Measurements from ENCODE around the gene EGLN3.

EGLN3 gene

GRCh38 chr14:33962016-33962415, 11.1 kb upstream of the EGLN3 start:
- DNase-seq, result no peak

- no peak for DNase-seq
Measured at GRCh38 chr14:33959692-33960151, 8.8 kb upstream of the EGLN3 start.

- no peak for DNase-seq
Measured at GRCh38 chr14:33958605-33959226, 7.8 kb upstream of the EGLN3 start.

GRCh38 chr14:33957993-33958392, 7.1 kb upstream of the EGLN3 start:
- DNase-seq, result no peak

- DNase-seq, result no peak
Measured at GRCh38 chr14:33957299-33957698, 6.4 kb upstream of the EGLN3 start.

- no peak for DNase-seq
Measured at GRCh38 chr14:33956640-33957039, 5.8 kb upstream of the EGLN3 start.

- DNase-seq, result peak in 1 of 3 experiments; percentile 25
Measured at GRCh38 chr14:33954016-33954598, 3.2 kb upstream of the EGLN3 start.

GRCh38 chr14:33952541-33952940, 1.7 kb upstream of the EGLN3 start:
- DNase-seq, result no peak

- peak in 1 of 3 experiments; percentile 41 for DNase-seq
Measured at GRCh38 chr14:33951183-33951840, 438 bp upstream of the EGLN3 start.

GRCh38 chr14:33949411-33949893, 1.4 kb downstream of the EGLN3 start:
- DNase-seq, result peak; percentile 41 to 66 (median 61)

- no peak for DNase-seq
Measured at GRCh38 chr14:33948869-33949408, 1.9 kb downstream of the EGLN3 start.

- DNase-seq, result peak in 1 of 3 experiments; percentile 20
Measured at GRCh38 chr14:33948145-33948868, 2.6 kb downstream of the EGLN3 start.

- no peak for DNase-seq
Measured at GRCh38 chr14:33946679-33947476, 4.0 kb downstream of the EGLN3 start.

GRCh38 chr14:33945210-33946088, 5.4 kb downstream of the EGLN3 start:
- peak in 2 of 3 experiments; percentile 16 to 30 for DNase-seq

- peak; percentile 82 to 99 (median 93) for DNase-seq
Measured at GRCh38 chr14:33943096-33943883, 7.6 kb downstream of the EGLN3 start.

GRCh38 chr14:33941718-33942117, 9.2 kb downstream of the EGLN3 start:
- DNase-seq, result no peak

GRCh38 chr14:33940561-33941011, 10.3 kb downstream of the EGLN3 start:
- no peak for DNase-seq

- peak; percentile 59 to 84 (median 78) for DNase-seq
Measured at GRCh38 chr14:33938131-33938949, 12.5 kb downstream of the EGLN3 start.

GRCh38 chr14:33936391-33936790, 14.5 kb downstream of the EGLN3 start:
- no peak for DNase-seq

Measured in NCI-H1417 (cell line).